CD4-positive, alpha-beta T cell treated with Interleukin-15 for 1 hour (primary cell): Measurements from ENCODE around the gene RDX.

ENCODE experiments used
- DNase-seq: peaks from one replicate; pipeline ENCODE4 v3.0.0-alpha.2; 2020

Gene RDX

DNA sequence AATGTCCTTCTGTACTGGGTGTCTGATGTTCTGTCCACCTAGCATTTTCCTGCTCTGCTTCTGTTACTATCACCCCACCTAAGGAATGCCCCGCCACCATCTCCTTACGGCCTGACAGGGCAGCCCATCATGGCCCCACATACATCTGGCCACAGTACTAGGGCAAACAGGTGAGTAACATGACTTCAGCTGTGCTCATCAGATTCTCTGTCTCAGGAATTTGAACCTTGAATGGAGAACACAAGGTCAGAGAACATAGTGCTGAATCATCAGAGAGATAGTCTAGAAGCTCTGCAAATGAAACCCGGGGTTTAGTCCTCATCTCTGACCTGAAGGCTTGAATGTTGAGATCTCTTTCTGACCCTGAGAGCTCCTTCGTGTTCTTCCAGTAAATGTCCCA is 170.8 kb downstream of the RDX start:
- DNase-seq, result no peak
